K562 (cell line): ENCODE measurements around the gene ACP1. TPM values are rescaled to one million over a fixed set of nuclear protein-coding genes. Genes with fewer than 3 reads are reported as not detected.

Experiments
- ATAC-seq: fragments of 200-7000 bp; cut with Tn5 transposase; 3 replicates; pipeline ENCODE4 v1.9.1; 2020; ENCODE audit warnings: moderate library complexity
- BruUV-seq: library from RNA; stranded (reverse); fragments of 400-500 nt; replicated peaks from 2 replicates; lab custom pipeline; 2021; lab: Mats Ljungman, UMichigan
- CTCF ChIA-PET: fragments of 300-600 bp; formaldehyde crosslinking; extraction: SDS; loops from one replicate; lab custom pipeline; 2021; ENCODE audit warnings: low intra/inter-chr PET ratio; lab: Yijun Ruan, JAX
- POLR2A ChIA-PET: fragments of 300-600, 350-650 bp; sonication (Branson Sonifier 250); formaldehyde crosslinking; extraction: SDS; loops from one replicate; lab custom pipeline; 2021; ENCODE audit warnings: antibody characterized with exemption, inconsistent platforms; lab: Yijun Ruan, JAX
- DNase-seq, 4 experiments: peaks; one replicate each; pipeline versions ENCODE4 v3.0.0 to v3.0.0-alpha.2; 2011 to 2018; ENCODE audit warnings: low spot score in 3 of 4, mixed read lengths in 3 of 4; ENCODE audit errors: extremely low read depth in 1 of 4
- FAIRE-seq: peaks from 2 replicates; lab custom pipeline; 2011; peaks lifted over from hg19 to GRCh38; lab: Jason Lieb, UNC
- H2AFZ ChIP-seq: 2 replicates; pipeline ENCODE4 v1.6.0; 2011; ENCODE audit warnings: low read depth, low read length, control low read depth, inconsistent platforms
- H3K27ac ChIP-seq: fragments of 200-600 bp; 3 replicates; pipeline ENCODE4 v1.8.0; 2011; ENCODE audit warnings: low read depth, mild to moderate bottlenecking, control low read depth, inconsistent platforms, low read length, moderate library complexity, mixed read lengths; ENCODE audit errors: extremely low read depth
- H3K27me3 ChIP-seq, 2 experiments: fragments of 300-600 bp in 1 of 2; 2 replicates in 1 of 2; 3 replicates in 1 of 2; pipeline versions ENCODE4 v1.6.0 to v1.8.0; 2011; ENCODE audit warnings: inconsistent platforms in 2 of 2, low read length in 2 of 2, mild to moderate bottlenecking in 1 of 2, mixed read lengths in 1 of 2, moderate library complexity in 1 of 2; ENCODE audit not compliant: control insufficient read depth in 2 of 2, insufficient read depth in 2 of 2
- H3K36me3 ChIP-seq: fragments of 300-600 bp; 3 replicates; pipeline ENCODE4 v1.8.0; 2011; ENCODE audit warnings: mild to moderate bottlenecking, low read length, inconsistent platforms; ENCODE audit not compliant: control insufficient read depth, insufficient read depth
- H3K4me1 ChIP-seq, 2 experiments: fragments of 200-600 bp in 1 of 2; replicated peaks in 1 of 2; 2 replicates in 1 of 2; 3 replicates in 1 of 2; pipeline versions ENCODE4 v1.5.1 to v1.8.0; 2011; ENCODE audit warnings: inconsistent platforms in 2 of 2, low read length in 2 of 2, mild to moderate bottlenecking in 1 of 2, mixed read lengths in 1 of 2, moderate library complexity in 1 of 2; ENCODE audit not compliant: control insufficient read depth in 2 of 2, insufficient read depth in 2 of 2
- H3K4me2 ChIP-seq: 2 replicates; pipeline ENCODE4 v1.6.1; 2011; ENCODE audit warnings: low read length, control low read depth, inconsistent platforms, mixed read lengths; ENCODE audit not compliant: insufficient read depth
- H3K4me3 ChIP-seq: fragments of 200-600 bp; sonication (generic), shearing (Covaris generic); 2 replicates; pipeline ENCODE4 v1.5.1; 2016; ENCODE audit warnings: control low read depth, inconsistent platforms
- H3K79me2 ChIP-seq: fragments of 200-600 bp; 3 replicates; pipeline ENCODE4 v1.8.0; 2011; ENCODE audit warnings: low read length, inconsistent platforms; ENCODE audit not compliant: control insufficient read depth, insufficient read depth
- H3K9ac ChIP-seq, 2 experiments: 2 replicates each; pipeline versions ENCODE4 v1.6.0 to v1.6.1; 2011; ENCODE audit warnings: low read depth in 2 of 2, low read length in 2 of 2, control low read depth in 1 of 2, inconsistent platforms in 1 of 2, mild to moderate bottlenecking in 1 of 2, mixed read lengths in 1 of 2; ENCODE audit not compliant: insufficient read depth in 1 of 2
- H3K9me1 ChIP-seq: one replicate; pipeline ENCODE4 v1.6.0; 2011; ENCODE audit warnings: inconsistent platforms, mild to moderate bottlenecking, low read length, moderate library complexity; ENCODE audit not compliant: control insufficient read depth, insufficient read depth
- H3K9me3 ChIP-seq: replicated peaks from 2 replicates; pipeline ENCODE4 v1.5.1; 2011; ENCODE audit warnings: low read depth, low read length, inconsistent platforms; ENCODE audit not compliant: control insufficient read depth, insufficient read depth
- H4K20me1 ChIP-seq: replicated peaks from 2 replicates; pipeline ENCODE4 v1.6.1; 2011; ENCODE audit warnings: low read length, inconsistent platforms, mixed read lengths; ENCODE audit not compliant: control insufficient read depth, insufficient read depth
- GATA2 ChIP-seq: sonication (generic); formaldehyde crosslinking; IDR thresholded peaks from 2 replicates; pipeline ENCODE4 v1.4.0; 2020; ENCODE audit warnings: mild to moderate bottlenecking, missing genetic modification reagents
- MYNN ChIP-seq, 2 experiments: sonication (generic); formaldehyde crosslinking in 1 of 2; IDR thresholded peaks; 2 replicates each; pipeline versions ENCODE4 v1.5.0 to v1.6.1; 2016 to 2020; ENCODE audit warnings: antibody characterized with exemption in 1 of 2, missing genetic modification reagents in 1 of 2
- NFATC3 ChIP-seq: fragments of 450-650 bp; IDR thresholded peaks from 2 replicates; pipeline ENCODE4 v1.6.1; 2017; ENCODE audit warnings: mild to moderate bottlenecking
- ZNF444 ChIP-seq: fragments of 250-450 bp; sonication (Bioruptor Pico); IDR thresholded peaks from 2 replicates; pipeline ENCODE4 v1.4.0; 2020; ENCODE audit warnings: mild to moderate bottlenecking, moderate library complexity
- ZNF695 ChIP-seq: fragments of 450-650 bp; formaldehyde crosslinking; IDR thresholded peaks from 2 replicates; pipeline ENCODE4 v1.4.0; 2020; ENCODE audit warnings: mild to moderate bottlenecking, moderate library complexity
- WGBS: fragments of 100-300 bp; shearing (Covaris generic); methylation state at CpG from one replicate; pipeline ENCODE4 v1.1.6; 2016; ENCODE audit warnings: low coverage, mixed read lengths; ENCODE audit not compliant: insufficient coverage; ENCODE audit errors: missing lambda C conversion rate; 5-methylcytosine and 5-hydroxymethylcytosine counted together
- in situ Hi-C: fragments of 300-500 bp; cut with MboI; formaldehyde crosslinking; loops from 4 replicates; pipeline ENCODE4 v1.15.0; 2018; ENCODE audit warnings: inconsistent platforms, mixed read lengths
- intact Hi-C: fragments of 100-400 bp; cut with micrococcal nuclease; formaldehyde crosslinking; loops from 2 replicates; pipeline ENCODE4 v1.14.2; 2022
- polyA plus RNA-seq, 8 experiments: library from polyadenylated mRNA; depleted of rRNA in 4 of 8; stranded (reverse) in 5 of 8; unstranded in 3 of 8; fragments of >200 nt; fragmentation: Nextera tagmentation in 2 of 8; fragmentation: Illumina TruSeq in 1 of 8; extraction: Ambion mirVana in 2 of 8; extraction: Trizol in 1 of 8; gene quantifications; 2 replicates each; pipeline versions ENCODE4 v1.2.1 to v1.2.3, GENCODE V29; 2011 to 2014; ENCODE audit warnings: inconsistent platforms in 1 of 8, missing spikeins in 1 of 8
- total RNA-seq, 7 experiments: library from RNA; depleted of rRNA in 6 of 7; stranded (reverse); fragments of >200 nt in 6 of 7; fragmentation: Illumina TruSeq in 2 of 7; extraction: Trizol in 2 of 7; gene quantifications; 2 replicates each; pipeline versions ENCODE4 v1.2.1 to v1.2.3, GENCODE V29; 2011 to 2021; ENCODE audit warnings: low replicate concordance in 1 of 7
- TF ChIP-seq, protein P1 (sequence below): fragments of 450-650 bp; formaldehyde crosslinking; IDR thresholded peaks from 2 replicates; pipeline ENCODE4 v1.4.0; 2022; ENCODE audit warnings: missing genetic modification characterization
- TF ChIP-seq, protein P2 (sequence below): fragments of 250-450 bp; sonication (Bioruptor Pico); IDR thresholded peaks from 2 replicates; pipeline ENCODE4 v1.8.0; 2022; ENCODE audit warnings: inconsistent platforms, mild to moderate bottlenecking, moderate library complexity, borderline replicate concordance
- TF ChIP-seq, protein P3 (sequence below): sonication (generic); formaldehyde crosslinking; IDR thresholded peaks from 2 replicates; pipeline ENCODE4 v1.8.0; 2023; ENCODE audit warnings: mild to moderate bottlenecking, missing genetic modification reagents
- TF ChIP-seq, protein P4 (sequence below), 3 experiments: fragments of 200-800 bp in 1 of 3; fragments of 250-450 bp in 1 of 3; fragments of 450-650 bp in 1 of 3; sonication (Bioruptor Pico) in 1 of 3; sonication (Bioruptor generic) in 1 of 3; formaldehyde crosslinking in 1 of 3; IDR thresholded peaks; 2 replicates each; pipeline versions ENCODE4 v1.6.1 to v1.8.0; 2016 to 2022; ENCODE audit warnings: mild to moderate bottlenecking in 2 of 3, missing genetic modification characterization in 2 of 3, missing compliant biosample characterization in 1 of 3, moderate library complexity in 1 of 3
- TF ChIP-seq, protein P5 (sequence below): IDR thresholded peaks from 2 replicates; pipeline ENCODE4 v1.6.1; 2012; ENCODE audit warnings: low read depth, low read length, improper control_type of control experiment, borderline replicate concordance

The ACP1 gene
- total and polyA plus RNA-seq, 9 of the 15 experiments (the other 6 are each of a cell fraction or from before 2014, with no cell fraction given) = 139 to 493 (median 189) TPM

DNA sequence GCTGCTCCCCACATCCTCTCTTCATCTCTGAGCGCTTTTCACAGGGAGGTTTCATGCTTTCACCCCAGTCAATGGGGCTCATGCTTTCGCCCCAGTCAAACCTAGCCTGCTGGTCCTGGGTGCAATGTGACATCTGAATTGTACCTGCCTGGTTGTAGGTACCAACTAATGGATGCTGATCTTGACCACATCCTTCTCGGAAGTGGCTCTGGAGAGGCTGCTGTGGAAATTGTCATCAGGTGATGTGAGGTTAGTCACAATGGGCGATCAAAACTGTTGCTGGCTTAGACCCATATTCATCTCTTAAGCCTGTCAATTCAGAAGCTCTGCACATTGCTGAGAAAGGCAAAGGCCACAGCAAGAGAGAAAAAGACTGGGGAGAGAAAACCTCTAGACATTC, 55.8 kb downstream of the ACP1 start:
- in situ Hi-C loops = no loop called here
- H3K79me2 ChIP-seq = no peaks in the 10 kb centered on the region
- BruUV-seq = no TSS peak
- intact Hi-C loops = no loop called here
- H2AFZ ChIP-seq = no peak overlapping the region
- H4K20me1 ChIP-seq = no peaks in the 10 kb centered on the region
- no peaks in the 10 kb centered on the region for H3K9me1 ChIP-seq
- no peak for DNase-seq
- no peak overlapping the region for H3K9ac ChIP-seq
- no peaks in the 10 kb centered on the region for H3K9me3 ChIP-seq
- no peak overlapping the region for H3K4me2 ChIP-seq
- peaks cover 5 to 40% of the 10 kb centered on the region in 2 experiments; a peak in 3 of 5 replicates for H3K27me3 ChIP-seq
- ChIA-PET POLR2A (no interaction called here), CTCF (no interaction called here)
- H3K27ac ChIP-seq = no peak overlapping the region
- WGBS = 3% methylated on average over 4 of the region's 4 CpGs
- H3K4me3 ChIP-seq = no peak overlapping the region
- no peaks in the 10 kb centered on the region for H3K36me3 ChIP-seq
- no peak for ATAC-seq
- peaks cover 0 to 13% of the 10 kb centered on the region in 2 experiments; a peak in 1 of 5 replicates for H3K4me1 ChIP-seq
- no peak for FAIRE-seq
- TF ChIP-seq, protein P1, sequence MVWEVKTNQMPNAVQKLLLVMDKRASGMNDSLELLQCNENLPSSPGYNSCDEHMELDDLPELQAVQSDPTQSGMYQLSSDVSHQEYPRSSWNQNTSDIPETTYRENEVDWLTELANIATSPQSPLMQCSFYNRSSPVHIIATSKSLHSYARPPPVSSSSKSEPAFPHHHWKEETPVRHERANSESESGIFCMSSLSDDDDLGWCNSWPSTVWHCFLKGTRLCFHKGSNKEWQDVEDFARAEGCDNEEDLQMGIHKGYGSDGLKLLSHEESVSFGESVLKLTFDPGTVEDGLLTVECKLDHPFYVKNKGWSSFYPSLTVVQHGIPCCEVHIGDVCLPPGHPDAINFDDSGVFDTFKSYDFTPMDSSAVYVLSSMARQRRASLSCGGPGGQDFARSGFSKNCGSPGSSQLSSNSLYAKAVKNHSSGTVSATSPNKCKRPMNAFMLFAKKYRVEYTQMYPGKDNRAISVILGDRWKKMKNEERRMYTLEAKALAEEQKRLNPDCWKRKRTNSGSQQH = no peak
- TF ChIP-seq NFATC3 = no peak
- no peak for TF ChIP-seq ZNF695 (CRISPR knock-in tag)
- no peak for TF ChIP-seq MYNN (IDR thresholded peaks at IDR 0.05)
- no peak for TF ChIP-seq MYNN (CRISPR knock-in tag; IDR thresholded peaks at IDR 0.05)
- TF ChIP-seq ZNF444 (CRISPR knock-in tag) = no peak
- TF ChIP-seq, protein P2, sequence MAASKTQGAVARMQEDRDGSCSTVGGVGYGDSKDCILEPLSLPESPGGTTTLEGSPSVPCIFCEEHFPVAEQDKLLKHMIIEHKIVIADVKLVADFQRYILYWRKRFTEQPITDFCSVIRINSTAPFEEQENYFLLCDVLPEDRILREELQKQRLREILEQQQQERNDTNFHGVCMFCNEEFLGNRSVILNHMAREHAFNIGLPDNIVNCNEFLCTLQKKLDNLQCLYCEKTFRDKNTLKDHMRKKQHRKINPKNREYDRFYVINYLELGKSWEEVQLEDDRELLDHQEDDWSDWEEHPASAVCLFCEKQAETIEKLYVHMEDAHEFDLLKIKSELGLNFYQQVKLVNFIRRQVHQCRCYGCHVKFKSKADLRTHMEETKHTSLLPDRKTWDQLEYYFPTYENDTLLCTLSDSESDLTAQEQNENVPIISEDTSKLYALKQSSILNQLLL = no peak
- no peak for TF ChIP-seq GATA2
- TF ChIP-seq, protein P3, sequence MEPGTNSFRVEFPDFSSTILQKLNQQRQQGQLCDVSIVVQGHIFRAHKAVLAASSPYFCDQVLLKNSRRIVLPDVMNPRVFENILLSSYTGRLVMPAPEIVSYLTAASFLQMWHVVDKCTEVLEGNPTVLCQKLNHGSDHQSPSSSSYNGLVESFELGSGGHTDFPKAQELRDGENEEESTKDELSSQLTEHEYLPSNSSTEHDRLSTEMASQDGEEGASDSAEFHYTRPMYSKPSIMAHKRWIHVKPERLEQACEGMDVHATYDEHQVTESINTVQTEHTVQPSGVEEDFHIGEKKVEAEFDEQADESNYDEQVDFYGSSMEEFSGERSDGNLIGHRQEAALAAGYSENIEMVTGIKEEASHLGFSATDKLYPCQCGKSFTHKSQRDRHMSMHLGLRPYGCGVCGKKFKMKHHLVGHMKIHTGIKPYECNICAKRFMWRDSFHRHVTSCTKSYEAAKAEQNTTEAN (CRISPR knock-in tag) = no peak
- TF ChIP-seq, protein P4, sequence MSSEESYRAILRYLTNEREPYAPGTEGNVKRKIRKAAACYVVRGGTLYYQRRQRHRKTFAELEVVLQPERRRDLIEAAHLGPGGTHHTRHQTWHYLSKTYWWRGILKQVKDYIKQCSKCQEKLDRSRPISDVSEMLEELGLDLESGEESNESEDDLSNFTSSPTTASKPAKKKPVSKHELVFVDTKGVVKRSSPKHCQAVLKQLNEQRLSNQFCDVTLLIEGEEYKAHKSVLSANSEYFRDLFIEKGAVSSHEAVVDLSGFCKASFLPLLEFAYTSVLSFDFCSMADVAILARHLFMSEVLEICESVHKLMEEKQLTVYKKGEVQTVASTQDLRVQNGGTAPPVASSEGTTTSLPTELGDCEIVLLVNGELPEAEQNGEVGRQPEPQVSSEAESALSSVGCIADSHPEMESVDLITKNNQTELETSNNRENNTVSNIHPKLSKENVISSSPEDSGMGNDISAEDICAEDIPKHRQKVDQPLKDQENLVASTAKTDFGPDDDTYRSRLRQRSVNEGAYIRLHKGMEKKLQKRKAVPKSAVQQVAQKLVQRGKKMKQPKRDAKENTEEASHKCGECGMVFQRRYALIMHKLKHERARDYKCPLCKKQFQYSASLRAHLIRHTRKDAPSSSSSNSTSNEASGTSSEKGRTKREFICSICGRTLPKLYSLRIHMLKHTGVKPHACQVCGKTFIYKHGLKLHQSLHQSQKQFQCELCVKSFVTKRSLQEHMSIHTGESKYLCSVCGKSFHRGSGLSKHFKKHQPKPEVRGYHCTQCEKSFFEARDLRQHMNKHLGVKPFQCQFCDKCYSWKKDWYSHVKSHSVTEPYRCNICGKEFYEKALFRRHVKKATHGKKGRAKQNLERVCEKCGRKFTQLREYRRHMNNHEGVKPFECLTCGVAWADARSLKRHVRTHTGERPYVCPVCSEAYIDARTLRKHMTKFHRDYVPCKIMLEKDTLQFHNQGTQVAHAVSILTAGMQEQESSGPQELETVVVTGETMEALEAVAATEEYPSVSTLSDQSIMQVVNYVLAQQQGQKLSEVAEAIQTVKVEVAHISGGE (CRISPR knock-in tag; IDR thresholded peaks at IDR 0.05) = no peak
- TF ChIP-seq, protein P5, sequence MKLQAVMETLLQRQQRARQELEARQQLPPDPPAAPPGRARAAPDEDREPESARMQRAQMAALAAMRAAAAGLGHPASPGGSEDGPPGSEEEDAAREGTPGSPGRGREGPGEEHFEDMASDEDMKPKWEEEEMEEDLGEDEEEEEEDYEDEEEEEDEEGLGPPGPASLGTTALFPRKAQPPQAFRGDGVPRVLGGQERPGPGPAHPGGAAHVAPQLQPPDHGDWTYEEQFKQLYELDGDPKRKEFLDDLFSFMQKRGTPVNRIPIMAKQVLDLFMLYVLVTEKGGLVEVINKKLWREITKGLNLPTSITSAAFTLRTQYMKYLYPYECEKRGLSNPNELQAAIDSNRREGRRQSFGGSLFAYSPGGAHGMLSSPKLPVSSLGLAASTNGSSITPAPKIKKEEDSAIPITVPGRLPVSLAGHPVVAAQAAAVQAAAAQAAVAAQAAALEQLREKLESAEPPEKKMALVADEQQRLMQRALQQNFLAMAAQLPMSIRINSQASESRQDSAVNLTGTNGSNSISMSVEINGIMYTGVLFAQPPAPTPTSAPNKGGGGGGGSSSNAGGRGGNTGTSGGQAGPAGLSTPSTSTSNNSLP = no peak
